ENCODE results near the gene AQP1. TPM values are rescaled to one million over a fixed set of nuclear protein-coding genes. Genes with fewer than 3 reads are reported as not detected.

The AQP1 gene
- total RNA-seq, 1 donor, result 2.8 TPM

DNA sequence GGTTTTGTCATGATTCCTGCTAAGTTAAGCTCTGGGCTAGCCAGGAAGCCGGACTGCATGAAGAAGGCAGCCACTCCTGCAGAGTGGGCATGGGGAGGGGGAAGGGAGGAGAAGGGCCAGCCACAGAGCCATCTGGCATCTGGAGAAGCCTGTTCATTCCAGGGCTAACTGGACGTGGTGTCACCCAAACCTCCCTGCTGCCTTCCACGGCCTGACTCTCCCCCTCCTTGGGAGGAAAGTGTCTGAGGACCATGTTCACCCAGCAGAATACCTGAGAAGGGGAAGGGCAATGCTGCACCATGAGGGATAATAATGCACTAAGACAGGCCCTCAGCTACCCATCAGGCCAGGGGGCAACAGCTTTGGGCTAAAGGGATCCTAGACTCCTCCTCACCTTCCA lies 15.4 kb downstream of the AQP1 start:
- DNase-seq (ENCODE audit: low read depth), result no peak
- H3K4me3 ChIP-seq (ENCODE audit: low read depth, low read length), result no peak overlapping the region
- TF ChIP-seq, protein P1, sequence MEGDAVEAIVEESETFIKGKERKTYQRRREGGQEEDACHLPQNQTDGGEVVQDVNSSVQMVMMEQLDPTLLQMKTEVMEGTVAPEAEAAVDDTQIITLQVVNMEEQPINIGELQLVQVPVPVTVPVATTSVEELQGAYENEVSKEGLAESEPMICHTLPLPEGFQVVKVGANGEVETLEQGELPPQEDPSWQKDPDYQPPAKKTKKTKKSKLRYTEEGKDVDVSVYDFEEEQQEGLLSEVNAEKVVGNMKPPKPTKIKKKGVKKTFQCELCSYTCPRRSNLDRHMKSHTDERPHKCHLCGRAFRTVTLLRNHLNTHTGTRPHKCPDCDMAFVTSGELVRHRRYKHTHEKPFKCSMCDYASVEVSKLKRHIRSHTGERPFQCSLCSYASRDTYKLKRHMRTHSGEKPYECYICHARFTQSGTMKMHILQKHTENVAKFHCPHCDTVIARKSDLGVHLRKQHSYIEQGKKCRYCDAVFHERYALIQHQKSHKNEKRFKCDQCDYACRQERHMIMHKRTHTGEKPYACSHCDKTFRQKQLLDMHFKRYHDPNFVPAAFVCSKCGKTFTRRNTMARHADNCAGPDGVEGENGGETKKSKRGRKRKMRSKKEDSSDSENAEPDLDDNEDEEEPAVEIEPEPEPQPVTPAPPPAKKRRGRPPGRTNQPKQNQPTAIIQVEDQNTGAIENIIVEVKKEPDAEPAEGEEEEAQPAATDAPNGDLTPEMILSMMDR (IDR thresholded peaks at IDR 0.05; ENCODE audit: insufficient read depth, low read length), result no peak

DNA sequence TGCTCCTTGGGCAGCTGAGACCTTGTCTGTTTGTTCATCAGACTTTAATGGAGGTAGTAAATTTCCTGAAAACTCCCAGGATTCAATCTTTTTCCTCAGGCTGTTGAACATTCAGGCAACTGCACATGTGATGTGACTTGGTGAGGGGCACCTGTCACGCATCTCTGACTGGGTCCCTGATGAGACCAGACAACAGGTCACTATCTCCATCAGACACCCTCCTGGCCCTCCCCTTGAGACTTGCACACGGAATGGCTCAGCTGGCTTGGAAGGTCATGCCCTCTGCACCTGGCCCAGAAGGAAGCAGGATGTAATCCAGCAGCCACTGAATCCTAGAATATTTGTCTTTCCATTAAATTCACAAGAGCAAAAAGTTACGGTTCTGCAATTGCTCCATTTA lies 15.9 kb downstream of the AQP1 start:
- TF ChIP-seq, protein P1 (IDR thresholded peaks at IDR 0.05; ENCODE audit: insufficient read depth, low read length), result no peak
- DNase-seq (ENCODE audit: low read depth), result no peak
- H3K4me3 ChIP-seq (ENCODE audit: low read depth, low read length), result no peak overlapping the region

DNA sequence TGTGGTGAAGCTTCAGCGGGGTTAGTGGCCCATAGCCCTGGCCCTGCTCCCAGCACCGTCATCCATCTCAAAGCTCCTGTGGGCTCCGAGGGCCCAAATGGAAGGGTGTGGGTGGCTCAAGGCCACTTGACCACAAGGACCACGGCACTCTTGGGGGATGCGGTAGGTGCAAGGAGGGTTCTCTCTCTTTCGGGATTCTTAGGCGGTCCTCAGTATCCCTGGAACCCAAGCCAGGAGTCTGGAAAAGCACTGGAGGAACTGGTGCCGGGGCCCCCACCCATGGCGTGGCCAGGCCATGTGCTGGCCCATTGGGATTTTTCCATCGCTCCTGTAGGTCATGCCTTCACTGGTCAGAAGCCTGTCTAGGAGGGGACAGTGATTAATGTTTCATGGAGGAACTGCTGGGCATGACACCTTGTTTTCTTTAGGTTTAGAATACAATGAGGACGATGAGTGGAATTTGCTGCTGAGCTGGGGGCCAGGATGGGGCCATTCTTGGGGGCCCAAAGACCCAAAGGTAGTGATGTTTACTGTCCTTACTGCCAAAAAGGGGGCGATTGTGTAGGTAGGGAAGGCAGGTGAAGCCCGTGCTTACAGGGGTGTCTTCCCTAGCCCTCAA lies 16.7 kb downstream of the AQP1 start:
- TF ChIP-seq, protein P1 (IDR thresholded peaks at IDR 0.05; ENCODE audit: insufficient read depth, low read length), result no peak
- DNase-seq (ENCODE audit: low read depth), result no peak
- H3K4me3 ChIP-seq (ENCODE audit: low read depth, low read length), result no peak overlapping the region

DNA sequence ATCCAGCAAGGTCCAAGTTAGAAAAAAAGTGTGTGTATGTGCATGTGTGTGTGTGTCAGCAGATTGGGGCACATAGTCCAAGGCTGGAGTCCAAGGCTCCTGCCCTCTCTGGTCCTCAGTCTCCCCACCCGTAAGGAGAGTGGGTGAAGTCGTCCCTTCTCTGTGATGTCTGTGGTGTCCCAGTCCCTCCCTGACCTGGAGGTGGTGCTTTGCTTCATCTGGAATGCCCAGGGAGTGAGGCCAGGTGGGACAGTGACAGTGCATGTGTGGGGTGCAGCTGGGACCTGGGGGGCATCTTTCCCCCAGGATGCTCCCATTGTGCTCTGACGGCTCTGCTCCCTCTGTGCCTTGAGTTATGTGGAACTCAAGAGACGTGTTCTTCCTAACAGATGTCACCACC lies 18.0 kb downstream of the AQP1 start:
- H3K4me3 ChIP-seq (ENCODE audit: low read depth, low read length), result no peak overlapping the region
- no peak for DNase-seq (ENCODE audit: low read depth)
- TF ChIP-seq, protein P1 (IDR thresholded peaks at IDR 0.05; ENCODE audit: insufficient read depth, low read length), result no peak

DNA sequence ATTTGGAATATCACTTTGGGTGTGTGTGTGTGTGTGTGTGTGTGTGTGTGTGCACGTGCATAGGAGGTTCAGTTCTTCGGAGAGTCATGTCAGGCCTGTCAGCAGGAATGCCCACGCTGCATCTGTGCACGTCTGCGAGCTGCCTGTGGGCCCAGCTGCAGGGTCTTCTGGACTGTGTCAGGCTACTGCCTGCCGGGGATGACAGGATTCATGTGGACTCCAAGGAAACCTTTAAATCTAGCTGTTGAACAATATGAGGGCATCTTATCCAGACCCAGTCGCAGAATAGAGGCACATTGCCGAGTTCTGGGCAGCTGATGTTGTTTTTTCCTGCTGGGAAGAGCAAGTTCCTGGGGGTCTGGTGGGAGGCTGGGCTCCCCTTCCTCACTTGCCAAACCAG lies 19.0 kb downstream of the AQP1 start:
- TF ChIP-seq, protein P1 (IDR thresholded peaks at IDR 0.05; ENCODE audit: insufficient read depth, low read length), result no peak
- DNase-seq (ENCODE audit: low read depth), result no peak
- no peak overlapping the region for H3K4me3 ChIP-seq (ENCODE audit: low read depth, low read length)

DNA sequence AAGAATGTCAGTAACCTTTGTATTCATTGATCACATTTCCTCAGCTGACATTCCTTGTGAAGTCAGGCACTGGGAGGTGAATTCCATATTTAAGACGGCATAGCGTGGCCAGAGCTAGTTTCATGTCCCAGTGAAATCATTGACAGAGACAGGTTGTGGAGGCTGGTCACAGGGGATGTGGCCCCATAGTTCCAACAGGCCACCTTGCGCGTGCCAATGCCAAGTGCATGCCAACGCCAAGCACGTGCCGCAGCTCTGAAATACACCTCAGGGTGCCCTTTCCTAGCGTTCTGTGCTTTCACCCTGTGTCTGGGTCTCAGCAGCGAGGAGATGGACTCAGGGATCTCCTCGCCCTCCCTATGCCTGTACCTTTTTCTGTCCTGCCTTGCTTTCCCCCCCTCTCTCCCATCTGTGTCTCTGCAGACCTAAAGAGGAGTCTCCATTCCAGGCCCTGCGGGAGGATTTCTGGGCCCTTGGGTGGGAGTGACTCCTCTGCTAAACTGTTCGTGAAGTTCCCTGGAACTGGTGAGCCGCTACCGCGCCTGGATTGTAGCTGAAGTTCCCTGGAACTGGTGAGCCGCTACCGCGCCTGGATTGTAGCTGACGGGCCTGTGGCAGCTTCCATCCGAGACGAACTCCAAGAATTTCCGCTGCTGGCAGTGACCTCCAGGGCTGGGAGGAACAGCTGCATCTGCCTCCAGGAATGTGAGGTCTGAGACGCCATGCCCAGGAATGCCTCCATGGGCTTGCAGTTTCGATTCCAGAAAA lies 19.7 kb downstream of the AQP1 start:
- no peak overlapping the region for H3K4me3 ChIP-seq (ENCODE audit: low read depth, low read length)
- TF ChIP-seq, protein P1 (IDR thresholded peaks at IDR 0.05; ENCODE audit: insufficient read depth, low read length), result no peak
- peak; percentile 53 for DNase-seq (ENCODE audit: low read depth)

Data from fibroblast of the aortic adventitia (primary cell).